ENCODE measurements around the gene TEX44. TPM values are rescaled to one million over a fixed set of nuclear protein-coding genes. Genes with fewer than 3 reads are reported as not detected.

Gene TEX44
- total RNA-seq, 1 experiment from 2014 or later, result not detected

DNA sequence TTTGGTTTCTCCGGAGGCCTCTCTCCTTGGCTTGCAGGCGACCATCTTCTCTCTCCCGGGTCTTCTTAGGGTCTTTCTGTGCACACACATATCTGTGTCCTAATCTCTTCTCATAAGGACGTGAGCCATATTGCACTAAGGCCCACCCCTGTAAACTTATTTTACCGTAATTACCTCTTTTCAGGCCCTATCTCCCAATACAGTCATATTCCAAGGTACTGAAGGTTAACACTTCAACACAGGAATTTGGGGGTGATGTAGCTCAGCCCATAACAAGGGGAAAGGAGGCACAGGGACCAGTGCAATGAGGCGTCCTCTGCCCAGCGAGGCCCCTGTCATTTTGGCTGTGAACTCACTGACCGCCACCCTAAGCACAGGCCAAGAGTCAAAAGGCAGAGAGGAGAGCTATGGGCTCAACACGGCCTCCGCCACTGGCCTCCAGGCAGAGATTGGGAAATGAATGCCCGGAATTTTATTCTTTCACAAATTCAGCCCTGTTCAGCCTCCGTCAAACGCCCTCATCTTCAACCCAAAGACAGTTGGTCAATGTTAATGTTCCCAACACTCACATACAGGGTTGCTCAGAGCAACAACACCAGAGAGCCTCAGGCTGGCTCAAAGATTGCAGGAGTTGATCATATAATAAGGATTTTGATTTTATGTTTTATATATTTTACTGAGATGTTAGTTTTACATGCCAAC is 46.5 kb upstream of the TEX44 start:
- intact Hi-C loops (cut with micrococcal nuclease; ENCODE audit: unreplicated experiment) (no loop called here), in situ Hi-C loops (cut with HindIII; ENCODE audit: low pct_unique_long_range_greater_than_20kb, low sequenced_read_pairs) (no loop called here)
- peaks cover 8% of the 10 kb centered on the region; the same call in 1 of the 2 replicates for H3K9me3 ChIP-seq (ENCODE audit: control insufficient read depth, insufficient read depth, low read depth, low read length)
- no peaks in the 10 kb centered on the region for H3K27me3 ChIP-seq (ENCODE audit: control insufficient read depth, insufficient read depth, low read length)
- TF ChIP-seq, protein P1, sequence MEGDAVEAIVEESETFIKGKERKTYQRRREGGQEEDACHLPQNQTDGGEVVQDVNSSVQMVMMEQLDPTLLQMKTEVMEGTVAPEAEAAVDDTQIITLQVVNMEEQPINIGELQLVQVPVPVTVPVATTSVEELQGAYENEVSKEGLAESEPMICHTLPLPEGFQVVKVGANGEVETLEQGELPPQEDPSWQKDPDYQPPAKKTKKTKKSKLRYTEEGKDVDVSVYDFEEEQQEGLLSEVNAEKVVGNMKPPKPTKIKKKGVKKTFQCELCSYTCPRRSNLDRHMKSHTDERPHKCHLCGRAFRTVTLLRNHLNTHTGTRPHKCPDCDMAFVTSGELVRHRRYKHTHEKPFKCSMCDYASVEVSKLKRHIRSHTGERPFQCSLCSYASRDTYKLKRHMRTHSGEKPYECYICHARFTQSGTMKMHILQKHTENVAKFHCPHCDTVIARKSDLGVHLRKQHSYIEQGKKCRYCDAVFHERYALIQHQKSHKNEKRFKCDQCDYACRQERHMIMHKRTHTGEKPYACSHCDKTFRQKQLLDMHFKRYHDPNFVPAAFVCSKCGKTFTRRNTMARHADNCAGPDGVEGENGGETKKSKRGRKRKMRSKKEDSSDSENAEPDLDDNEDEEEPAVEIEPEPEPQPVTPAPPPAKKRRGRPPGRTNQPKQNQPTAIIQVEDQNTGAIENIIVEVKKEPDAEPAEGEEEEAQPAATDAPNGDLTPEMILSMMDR (IDR thresholded peaks at IDR 0.05), result no peak
- TF ChIP-seq POLR2AphosphoS5 (IDR thresholded peaks at IDR 0.05; ENCODE audit: low read depth, low read length), result no peak
- no peak for TF ChIP-seq SIN3A (IDR thresholded peaks at IDR 0.05; ENCODE audit: borderline replicate concordance, insufficient read depth, low read depth, low read length)
- no peak for TF ChIP-seq TCF7L2 (IDR thresholded peaks at IDR 0.05; ENCODE audit: low read depth, low read length)
- ChIA-PET POLR2A (no interaction called here), CTCF (no interaction called here)
- peak overlapping the region; percentile 8; the same call in 1 of the 2 replicates for H3K27ac ChIP-seq (ENCODE audit: low read length)
- DNase-seq (ENCODE audit: low read depth, low spot score), result no peak
- no TSS peak for BruUV-seq (replicated peaks)
- no peaks in the 10 kb centered on the region for H3K36me3 ChIP-seq (ENCODE audit: control insufficient read depth, insufficient read depth, low read length)
- no peak for ATAC-seq
- peaks cover 8% of the 10 kb centered on the region; the same call in 1 of the 2 replicates for H3K4me1 ChIP-seq (ENCODE audit: control insufficient read depth, insufficient read depth, low read length)
- H3K4me3 ChIP-seq (ENCODE audit: low read depth in 2 of 2, low read length in 2 of 2), result no peak overlapping the region

DNA sequence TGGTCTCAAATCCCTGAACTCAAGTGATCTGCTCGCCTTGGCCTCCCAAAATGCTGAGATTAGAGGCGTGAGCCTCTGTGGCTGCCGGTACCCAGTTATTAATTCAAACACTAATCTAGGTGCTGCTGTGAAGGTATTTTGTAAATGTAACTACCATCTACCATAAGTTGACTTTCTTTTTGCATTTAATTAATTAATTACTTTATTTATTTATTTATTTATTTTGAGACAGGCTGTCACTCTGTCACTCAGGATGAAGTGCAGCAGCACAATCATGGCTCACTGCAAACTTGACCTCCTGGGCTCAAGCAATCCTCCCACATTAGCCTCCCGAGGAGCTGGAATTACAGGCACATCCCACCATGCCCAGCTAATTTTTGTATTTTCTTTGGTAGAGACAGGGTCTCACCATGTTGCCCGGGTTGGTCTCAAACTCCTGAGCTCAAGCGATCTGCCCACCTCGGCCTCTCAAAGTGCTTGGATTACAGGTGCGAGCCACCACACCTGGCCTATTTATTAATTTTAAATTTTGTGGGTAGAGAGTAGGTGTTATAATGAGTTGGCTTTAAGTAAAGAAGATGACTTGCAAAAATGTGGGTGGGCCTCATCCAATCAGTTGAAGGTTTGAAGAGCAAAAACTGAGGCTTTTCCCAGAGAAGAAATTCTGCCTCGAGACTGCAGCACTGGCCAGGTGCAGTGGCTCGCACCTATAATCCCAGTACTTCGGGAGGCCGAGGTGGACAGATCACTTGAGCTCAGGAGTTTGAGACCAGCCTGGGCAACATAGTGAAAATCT is 45.2 kb upstream of the TEX44 start:
- no TSS peak for BruUV-seq (replicated peaks)
- DNase-seq (ENCODE audit: low read depth, low spot score) (no peak), ATAC-seq (no peak)
- TF ChIP-seq TCF7L2 (IDR thresholded peaks at IDR 0.05; ENCODE audit: low read depth, low read length) (no peak), POLR2AphosphoS5 (IDR thresholded peaks at IDR 0.05; ENCODE audit: low read depth, low read length) (no peak), SIN3A (IDR thresholded peaks at IDR 0.05; ENCODE audit: borderline replicate concordance, insufficient read depth, low read depth, low read length) (no peak)
- TF ChIP-seq, protein P1 (IDR thresholded peaks at IDR 0.05), result no peak
- TF ChIP-seq, protein P2, sequence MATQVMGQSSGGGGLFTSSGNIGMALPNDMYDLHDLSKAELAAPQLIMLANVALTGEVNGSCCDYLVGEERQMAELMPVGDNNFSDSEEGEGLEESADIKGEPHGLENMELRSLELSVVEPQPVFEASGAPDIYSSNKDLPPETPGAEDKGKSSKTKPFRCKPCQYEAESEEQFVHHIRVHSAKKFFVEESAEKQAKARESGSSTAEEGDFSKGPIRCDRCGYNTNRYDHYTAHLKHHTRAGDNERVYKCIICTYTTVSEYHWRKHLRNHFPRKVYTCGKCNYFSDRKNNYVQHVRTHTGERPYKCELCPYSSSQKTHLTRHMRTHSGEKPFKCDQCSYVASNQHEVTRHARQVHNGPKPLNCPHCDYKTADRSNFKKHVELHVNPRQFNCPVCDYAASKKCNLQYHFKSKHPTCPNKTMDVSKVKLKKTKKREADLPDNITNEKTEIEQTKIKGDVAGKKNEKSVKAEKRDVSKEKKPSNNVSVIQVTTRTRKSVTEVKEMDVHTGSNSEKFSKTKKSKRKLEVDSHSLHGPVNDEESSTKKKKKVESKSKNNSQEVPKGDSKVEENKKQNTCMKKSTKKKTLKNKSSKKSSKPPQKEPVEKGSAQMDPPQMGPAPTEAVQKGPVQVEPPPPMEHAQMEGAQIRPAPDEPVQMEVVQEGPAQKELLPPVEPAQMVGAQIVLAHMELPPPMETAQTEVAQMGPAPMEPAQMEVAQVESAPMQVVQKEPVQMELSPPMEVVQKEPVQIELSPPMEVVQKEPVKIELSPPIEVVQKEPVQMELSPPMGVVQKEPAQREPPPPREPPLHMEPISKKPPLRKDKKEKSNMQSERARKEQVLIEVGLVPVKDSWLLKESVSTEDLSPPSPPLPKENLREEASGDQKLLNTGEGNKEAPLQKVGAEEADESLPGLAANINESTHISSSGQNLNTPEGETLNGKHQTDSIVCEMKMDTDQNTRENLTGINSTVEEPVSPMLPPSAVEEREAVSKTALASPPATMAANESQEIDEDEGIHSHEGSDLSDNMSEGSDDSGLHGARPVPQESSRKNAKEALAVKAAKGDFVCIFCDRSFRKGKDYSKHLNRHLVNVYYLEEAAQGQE (IDR thresholded peaks at IDR 0.05; ENCODE audit: insufficient read depth in 1 of 2, low read depth in 2 of 2, low read length in 1 of 2), result no peak
- no peaks in the 10 kb centered on the region for H3K36me3 ChIP-seq (ENCODE audit: control insufficient read depth, insufficient read depth, low read length)
- H3K27me3 ChIP-seq (ENCODE audit: control insufficient read depth, insufficient read depth, low read length), result no peaks in the 10 kb centered on the region
- in situ Hi-C loops (cut with HindIII; ENCODE audit: low pct_unique_long_range_greater_than_20kb, low sequenced_read_pairs), result no loop called here
- no peak overlapping the region for H3K27ac ChIP-seq (ENCODE audit: low read length)
- H3K9me3 ChIP-seq (ENCODE audit: control insufficient read depth, insufficient read depth, low read depth, low read length), result peaks cover 11% of the 10 kb centered on the region; the same call in 1 of the 2 replicates
- POLR2A ChIA-PET, result interaction anchor here (0.7 kb wide), 1 partner anchor 33 kb away, joined by 4 read pairs; no protein-coding TSS in a partner anchor
- intact Hi-C loops (cut with micrococcal nuclease; ENCODE audit: unreplicated experiment), result no loop called here
- H3K4me1 ChIP-seq (ENCODE audit: control insufficient read depth, insufficient read depth, low read length), result peaks cover 8% of the 10 kb centered on the region; the same call in 1 of the 2 replicates
- CTCF ChIA-PET, result interaction anchor here (0.7 kb wide), 1 partner anchor 21 kb away, joined by 5 read pairs; no protein-coding TSS in a partner anchor
- no peak overlapping the region for H3K4me3 ChIP-seq (ENCODE audit: low read depth in 2 of 2, low read length in 2 of 2)
